GM12872 (cell line): ENCODE results near the gene GRM7.

ENCODE experiments used
- TF ChIP-seq, protein P1 (sequence below): IDR thresholded peaks from 3 replicates; pipeline ENCODE4 v1.5.1; 2011; ENCODE audit warnings: low read depth, mild to moderate bottlenecking, low read length, moderate library complexity; ENCODE audit not compliant: insufficient read depth

Gene GRM7

DNA sequence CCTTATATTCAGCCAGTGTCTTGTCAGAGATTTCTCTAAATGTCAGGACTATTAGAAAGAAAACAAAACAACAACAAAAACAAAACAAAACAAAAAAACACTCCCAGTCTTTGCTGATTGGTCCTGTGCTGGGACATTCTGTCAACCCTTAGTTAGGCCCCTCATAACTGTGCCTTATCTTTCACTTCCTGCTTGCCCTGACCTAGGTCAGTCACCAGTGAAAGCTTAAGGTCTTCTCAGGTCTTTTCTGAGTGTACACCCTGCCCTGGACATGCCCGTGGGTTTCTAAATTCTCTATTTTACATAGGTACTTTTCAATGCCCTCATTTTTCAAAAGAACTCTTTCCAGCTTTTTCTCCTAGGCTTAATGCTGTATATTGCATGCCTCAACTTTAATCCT lies 454.1 kb downstream of the GRM7 start:
- TF ChIP-seq, protein P1, sequence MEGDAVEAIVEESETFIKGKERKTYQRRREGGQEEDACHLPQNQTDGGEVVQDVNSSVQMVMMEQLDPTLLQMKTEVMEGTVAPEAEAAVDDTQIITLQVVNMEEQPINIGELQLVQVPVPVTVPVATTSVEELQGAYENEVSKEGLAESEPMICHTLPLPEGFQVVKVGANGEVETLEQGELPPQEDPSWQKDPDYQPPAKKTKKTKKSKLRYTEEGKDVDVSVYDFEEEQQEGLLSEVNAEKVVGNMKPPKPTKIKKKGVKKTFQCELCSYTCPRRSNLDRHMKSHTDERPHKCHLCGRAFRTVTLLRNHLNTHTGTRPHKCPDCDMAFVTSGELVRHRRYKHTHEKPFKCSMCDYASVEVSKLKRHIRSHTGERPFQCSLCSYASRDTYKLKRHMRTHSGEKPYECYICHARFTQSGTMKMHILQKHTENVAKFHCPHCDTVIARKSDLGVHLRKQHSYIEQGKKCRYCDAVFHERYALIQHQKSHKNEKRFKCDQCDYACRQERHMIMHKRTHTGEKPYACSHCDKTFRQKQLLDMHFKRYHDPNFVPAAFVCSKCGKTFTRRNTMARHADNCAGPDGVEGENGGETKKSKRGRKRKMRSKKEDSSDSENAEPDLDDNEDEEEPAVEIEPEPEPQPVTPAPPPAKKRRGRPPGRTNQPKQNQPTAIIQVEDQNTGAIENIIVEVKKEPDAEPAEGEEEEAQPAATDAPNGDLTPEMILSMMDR, result no peak

GRCh38 chr3:7322957-7323669 lies 462.2 kb downstream of the GRM7 start:
- TF ChIP-seq, protein P1, result no peak

DNA sequence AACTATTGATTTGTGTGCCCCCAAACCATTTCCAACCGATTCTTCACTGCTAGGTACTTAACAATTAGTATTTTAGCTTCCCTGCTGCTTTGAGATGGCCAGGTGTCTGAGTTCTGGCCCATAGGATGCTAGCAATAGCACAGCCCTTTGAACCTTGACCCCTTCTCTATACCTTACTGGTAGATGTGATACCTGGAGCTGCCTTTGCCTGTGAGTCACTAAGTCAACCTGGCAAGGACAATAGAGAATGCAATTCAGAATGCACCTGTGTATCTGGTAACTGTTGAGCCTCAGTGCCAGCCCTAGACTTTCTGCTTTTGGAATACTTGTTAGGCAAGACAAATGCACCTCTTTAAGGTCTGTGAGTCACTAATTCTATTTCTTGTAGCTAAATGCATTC lies 467.4 kb downstream of the GRM7 start:
- TF ChIP-seq, protein P1, result no peak

DNA sequence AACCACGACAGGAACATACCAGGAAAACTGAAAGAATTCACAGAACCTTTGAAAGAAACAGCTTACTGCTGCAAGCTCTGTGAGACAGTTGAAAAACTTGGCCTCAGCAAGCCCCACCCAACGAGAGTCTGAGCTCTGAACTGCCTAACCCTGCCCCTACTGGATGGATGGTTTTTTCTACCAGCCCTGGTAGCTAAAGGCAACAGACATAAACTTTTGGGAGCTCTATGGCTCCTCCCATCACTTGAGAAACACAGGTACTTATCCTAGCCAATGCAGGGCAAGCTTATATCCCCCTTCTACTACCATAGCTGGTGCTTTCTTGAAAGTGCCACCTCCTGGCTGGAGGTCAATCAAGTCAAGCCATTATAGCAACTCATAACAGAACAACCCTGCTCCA lies 471.8 kb downstream of the GRM7 start:
- TF ChIP-seq, protein P1, result no peak

DNA sequence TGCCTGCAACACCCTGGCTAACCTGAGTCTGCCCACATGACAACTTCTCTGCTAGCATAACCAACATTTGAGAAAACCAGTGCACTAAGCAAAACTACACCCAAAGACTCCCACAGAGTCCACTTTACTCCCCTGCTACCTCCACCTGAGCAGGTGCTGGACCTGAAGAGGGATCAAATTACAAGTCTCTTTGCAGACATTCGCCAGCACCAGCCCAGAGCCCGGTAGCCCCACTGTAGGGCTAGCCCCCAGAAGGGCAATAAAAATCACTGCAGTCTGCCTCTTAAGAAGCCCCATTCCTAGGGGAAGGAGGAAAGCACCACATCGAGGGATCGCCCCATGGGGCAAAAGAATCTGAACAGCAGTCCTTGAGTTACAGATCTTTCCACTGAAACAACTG lies 472.2 kb downstream of the GRM7 start:
- TF ChIP-seq, protein P1, result no peak

GRCh38 chr3:7340795-7341194 lies 479.9 kb downstream of the GRM7 start:
- TF ChIP-seq, protein P1, result no peak

GRCh38 chr3:7346364-7346763 lies 485.4 kb downstream of the GRM7 start:
- TF ChIP-seq, protein P1, result no peak

DNA sequence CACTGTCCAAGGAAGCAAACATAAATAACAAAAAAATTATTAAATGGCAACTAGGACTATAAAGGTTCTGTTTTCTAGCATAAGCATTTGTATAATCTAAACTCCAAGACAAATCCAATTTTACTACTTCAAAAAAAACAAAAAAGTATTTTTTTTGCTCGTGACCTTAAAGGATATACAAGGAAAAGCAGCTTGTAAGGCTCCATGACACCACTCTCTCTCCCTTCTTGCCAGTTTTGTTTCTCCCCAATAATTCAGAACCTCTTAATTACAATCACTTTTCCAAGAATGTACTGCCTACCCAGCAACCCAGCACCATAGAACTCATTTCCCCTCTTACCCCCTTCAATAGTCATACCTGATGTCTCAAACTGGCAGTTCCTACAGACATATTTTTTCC lies 496.2 kb downstream of the GRM7 start:
- TF ChIP-seq, protein P1, result no peak
